Erythroblast (primary cell): ENCODE data around the gene RBFOX1.
"Not testable (repeated sequence)": the region's sequence is repeated elsewhere in the genome, so short reads cannot be mapped to it uniquely, and the experiment has no call there.

Experiments used
- DNase-seq, 2 experiments: peaks; one replicate each; lab custom pipeline; 2025; lab: John Stamatoyannopoulos, UW
- GATA1 ChIP-seq: IDR thresholded peaks from 2 replicates; pipeline ENCODE4 v1.6.1; 2011; ENCODE audit warnings: low read depth, mild to moderate bottlenecking, control low read depth, low read length, moderate library complexity
- POLR2A ChIP-seq: IDR thresholded peaks from 2 replicates; pipeline ENCODE4 v1.6.1; 2011; ENCODE audit warnings: mild to moderate bottlenecking, low read length

RBFOX1 gene

DNA sequence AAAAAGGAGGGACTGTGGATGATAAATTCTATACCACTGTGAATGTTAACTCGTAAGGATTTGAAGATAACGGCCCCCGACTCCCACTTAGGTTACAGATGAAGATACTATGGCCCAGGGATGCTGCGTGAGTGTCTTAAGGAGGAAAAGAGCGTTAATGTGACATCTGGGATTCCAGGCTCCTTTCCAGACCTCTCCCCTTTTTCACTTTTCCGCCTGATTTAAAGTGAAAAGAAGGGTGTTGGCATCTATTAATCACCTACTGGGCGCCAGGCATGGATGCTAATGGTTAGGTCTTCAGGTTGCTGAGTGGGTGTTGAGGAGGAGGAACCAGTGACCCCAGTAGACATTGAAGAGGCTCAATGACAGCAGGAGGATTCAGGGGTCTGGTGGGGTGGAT, 117.8 kb downstream of the RBFOX1 start:
- TF ChIP-seq POLR2A (no peak), GATA1 (no peak)

DNA sequence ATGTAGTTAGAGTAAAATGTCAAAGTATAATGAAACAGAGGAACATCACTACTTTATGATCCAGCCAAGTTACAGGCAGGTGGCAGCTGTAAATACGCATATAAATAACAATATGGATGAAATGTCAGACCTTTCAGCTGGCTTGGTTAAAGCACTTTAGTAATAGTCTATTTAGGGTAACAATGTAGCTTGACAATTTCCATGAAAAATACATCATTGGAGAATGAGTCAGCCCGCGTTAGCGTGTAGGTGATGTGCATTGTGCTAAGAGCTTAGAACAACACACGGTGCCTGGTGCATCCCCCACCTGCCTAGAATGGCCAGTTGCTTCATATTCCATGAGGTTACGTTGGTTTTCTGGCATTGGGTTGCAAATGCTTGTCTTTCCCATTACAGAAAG, 119.4 kb downstream of the RBFOX1 start:
- TF ChIP-seq POLR2A: no peak
- TF ChIP-seq GATA1: no peak
- no peak for DNase-seq

More for the DNA sequence above, 117.8 kb downstream of the RBFOX1 start:
- DNase-seq: no peak

DNA sequence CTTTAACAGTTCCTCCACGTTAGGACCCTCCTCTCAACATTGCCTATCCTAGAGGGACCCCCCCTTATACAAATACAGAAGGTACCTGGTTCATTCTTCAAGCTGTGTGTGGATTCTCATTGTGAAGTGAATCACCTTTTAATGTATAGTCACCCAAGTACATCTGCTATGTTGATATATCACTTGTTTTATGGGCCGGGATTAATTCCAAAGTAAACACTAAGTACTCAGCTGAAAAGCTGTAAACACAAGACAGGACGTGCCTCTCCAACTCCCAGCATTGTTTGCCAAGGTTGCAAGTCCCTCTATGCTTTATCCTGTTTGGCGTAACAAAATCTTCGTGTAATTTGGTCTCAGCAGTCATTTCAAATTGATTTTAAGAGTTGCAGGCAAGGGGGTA, 123.6 kb downstream of the RBFOX1 start:
- TF ChIP-seq POLR2A (no peak), GATA1 (no peak)
- DNase-seq: no peak

DNA sequence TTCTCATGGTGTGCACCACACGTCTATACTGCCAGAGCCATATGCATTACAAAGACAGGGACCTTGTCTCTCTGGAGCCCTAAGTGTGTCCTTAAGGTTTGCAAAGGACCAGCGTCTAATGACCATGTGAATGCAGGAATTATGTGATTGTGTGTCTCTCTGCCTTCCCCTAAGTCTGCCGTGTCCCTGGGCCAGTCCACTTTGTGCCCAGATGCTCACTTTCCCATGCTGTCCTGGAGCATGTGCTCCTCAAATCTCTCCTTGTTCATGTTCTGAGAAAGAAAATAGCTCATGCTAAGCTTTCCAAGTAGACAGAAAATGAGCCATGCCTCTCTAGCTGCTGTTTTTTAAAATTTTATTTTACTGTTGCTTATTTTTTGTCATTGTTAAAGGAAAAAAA, 125.5 kb downstream of the RBFOX1 start:
- TF ChIP-seq POLR2A: no peak
- no peak for TF ChIP-seq GATA1
- DNase-seq: no peak

DNA sequence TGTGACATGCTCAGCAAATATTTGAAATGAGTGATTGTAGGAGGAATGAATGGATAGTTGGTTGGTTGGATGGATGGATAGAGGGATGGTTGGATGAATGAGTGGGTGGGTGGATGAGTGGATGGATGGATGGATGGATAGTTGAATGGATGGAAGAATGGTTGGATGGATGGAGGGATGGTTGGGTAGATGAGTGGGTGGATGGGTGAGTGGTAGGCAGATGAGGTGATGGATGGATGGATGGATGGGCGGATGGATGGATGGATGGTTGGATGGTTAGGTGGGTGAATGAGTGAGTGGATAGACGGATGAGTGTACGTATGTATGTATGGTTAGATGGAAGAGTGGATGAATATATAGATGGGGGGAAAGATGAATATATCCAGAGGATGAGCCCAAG, 137.7 kb downstream of the RBFOX1 start:
- TF ChIP-seq POLR2A: no peak
- TF ChIP-seq GATA1: no peak
- no peak for DNase-seq

DNA sequence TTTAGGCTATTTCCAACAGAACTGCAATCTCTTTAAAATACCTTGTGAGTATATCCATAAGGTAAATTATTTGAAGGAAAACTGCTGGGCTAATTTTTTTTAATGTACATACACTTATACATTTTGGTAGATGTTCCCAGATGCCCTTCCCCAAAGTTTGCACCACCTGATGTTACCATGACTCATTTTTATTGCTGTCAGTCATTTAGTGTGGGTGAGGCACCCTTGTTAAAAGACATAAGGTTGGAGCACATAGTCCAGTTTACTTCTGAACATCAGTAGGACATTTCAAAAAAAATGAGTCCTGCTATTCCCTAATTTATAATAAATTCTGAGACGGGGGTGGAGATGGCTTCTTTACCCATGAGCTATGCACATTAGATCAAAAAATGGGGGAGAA, 138.6 kb downstream of the RBFOX1 start:
- no peak for DNase-seq
- no peak for TF ChIP-seq GATA1
- TF ChIP-seq POLR2A: no peak

DNA sequence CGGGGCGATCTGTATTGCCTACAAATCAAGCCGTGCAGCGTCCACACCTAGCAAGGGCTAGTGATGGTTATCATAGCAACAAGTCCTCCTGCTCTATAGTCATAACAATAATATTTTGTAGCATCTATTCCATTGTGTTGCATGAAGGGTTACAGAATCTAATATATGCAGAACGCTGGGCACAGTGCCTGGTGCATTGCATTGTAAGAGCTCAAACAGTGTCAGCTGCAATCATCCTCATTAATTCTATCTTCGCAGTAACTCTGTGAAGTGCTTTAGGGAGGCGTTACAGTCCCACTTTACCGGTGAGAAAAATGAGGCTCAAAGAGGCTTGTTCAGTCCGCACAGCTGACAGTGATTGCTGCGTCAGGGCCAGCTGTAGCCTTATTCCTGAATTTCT, 149.4 kb downstream of the RBFOX1 start:
- TF ChIP-seq GATA1: no peak
- TF ChIP-seq POLR2A: no peak
- no peak for DNase-seq

DNA sequence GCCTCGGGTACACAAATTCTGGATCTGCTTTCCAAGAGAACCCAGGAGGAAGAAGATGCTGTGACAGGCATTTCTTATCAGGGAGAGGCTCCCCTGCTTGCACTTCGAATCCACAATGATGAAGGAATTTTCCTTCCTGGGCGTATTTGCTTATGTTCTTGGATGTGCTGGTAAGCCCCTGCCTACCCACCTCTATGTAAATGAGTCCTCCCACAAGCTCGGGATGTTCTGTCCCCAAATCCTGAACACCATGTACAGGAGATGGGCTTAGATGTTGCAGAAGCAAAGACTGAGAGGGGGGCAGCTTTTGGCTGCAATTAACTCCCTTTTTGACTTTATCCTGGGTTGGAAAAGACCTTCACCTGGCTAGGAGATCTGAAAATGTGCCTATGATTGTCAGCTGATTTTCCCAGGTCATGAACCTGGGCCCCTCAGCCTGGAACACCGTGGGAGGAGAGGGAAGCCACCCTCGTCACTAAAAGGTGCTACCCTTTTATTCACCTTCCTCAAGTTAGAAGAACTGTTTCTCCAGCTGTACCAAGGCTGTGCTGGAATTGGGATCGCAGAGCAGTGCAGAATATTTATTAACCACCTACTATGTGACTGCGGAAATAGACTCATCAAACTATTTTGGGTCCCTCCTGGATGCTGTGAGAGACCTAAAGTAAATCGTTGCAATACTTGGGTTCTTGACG, 150.1 kb downstream of the RBFOX1 start:
- TF ChIP-seq GATA1 (no peak), POLR2A (no peak)
- DNase-seq: no peak

DNA sequence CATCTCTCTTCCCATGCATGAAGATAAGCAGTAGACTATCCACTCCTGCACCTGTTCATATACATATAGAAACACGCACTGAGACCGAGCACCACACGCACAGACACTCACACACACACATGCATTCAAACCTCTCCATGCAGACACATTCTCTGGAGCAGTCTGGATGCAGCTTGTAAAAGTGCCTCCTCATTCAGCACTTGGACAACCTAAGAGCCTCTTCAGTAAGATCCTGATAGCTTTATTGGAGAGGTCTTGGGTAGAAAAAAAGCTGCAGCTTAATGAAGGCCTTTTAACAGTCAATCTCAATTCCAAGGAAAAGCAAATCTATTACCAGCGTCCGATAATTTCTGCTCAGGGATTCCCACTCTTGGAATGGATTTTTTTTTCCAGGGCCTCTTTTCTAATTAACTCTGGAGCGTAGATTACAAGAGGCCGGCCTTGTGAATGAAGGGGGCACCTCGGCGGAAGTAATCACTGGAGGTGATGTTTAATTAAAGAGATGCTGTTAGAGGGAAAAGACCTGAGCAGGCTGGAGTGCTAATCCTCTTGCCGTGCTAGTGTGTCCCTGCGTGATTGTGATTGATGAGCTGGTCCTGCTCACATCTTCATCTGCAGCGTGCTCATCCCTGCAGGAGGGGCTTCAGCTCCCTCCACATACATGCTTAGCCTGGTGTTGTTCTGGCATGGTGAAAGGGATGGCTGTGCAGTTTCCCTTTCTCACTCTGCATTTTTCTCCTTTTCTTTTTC, 155.1 kb downstream of the RBFOX1 start:
- TF ChIP-seq GATA1 (no peak), POLR2A (no peak)

DNA sequence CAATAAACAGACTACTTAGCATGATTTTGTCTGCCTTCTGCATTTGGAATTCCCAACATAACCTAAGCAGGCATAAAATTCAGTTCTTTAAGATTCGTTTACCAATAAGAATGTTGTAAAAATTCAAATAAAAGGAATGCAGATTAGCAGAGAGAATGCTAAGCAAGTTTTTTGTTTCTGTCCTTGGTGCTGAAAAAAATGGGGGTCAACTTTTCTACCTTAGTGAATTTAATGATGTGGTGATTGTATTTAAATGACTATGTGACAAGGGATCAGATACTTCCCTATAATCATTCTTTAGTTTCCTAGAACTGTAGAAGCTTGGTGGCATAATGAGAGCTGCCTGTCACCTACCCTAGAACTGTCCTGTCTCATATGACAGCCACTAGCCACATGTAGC, 159.5 kb downstream of the RBFOX1 start:
- DNase-seq: no peak
- no peak for TF ChIP-seq GATA1
- TF ChIP-seq POLR2A: no peak

More for the DNA sequence above, 155.1 kb downstream of the RBFOX1 start:
- DNase-seq: no peak

DNA sequence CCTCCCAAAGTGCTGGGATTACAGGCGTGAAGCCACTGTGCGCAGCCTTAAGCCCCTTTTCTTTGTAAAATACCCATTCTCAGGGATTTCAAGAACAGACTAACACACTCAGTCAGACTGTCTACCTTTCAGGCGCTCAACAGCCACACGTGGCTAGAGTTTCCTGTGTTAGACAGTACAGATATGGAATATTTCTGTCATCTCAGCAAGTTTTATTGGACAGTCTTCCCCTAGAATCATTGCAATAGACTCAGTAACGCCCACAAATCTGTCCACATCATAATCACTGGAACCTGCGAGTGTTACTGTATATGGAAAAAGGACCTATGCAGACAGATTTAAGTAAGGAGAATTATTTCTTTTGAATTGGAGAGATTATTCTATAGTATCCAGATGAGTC, 160.5 kb downstream of the RBFOX1 start:
- no peak for TF ChIP-seq GATA1
- no peak for TF ChIP-seq POLR2A
- no peak for DNase-seq

DNA sequence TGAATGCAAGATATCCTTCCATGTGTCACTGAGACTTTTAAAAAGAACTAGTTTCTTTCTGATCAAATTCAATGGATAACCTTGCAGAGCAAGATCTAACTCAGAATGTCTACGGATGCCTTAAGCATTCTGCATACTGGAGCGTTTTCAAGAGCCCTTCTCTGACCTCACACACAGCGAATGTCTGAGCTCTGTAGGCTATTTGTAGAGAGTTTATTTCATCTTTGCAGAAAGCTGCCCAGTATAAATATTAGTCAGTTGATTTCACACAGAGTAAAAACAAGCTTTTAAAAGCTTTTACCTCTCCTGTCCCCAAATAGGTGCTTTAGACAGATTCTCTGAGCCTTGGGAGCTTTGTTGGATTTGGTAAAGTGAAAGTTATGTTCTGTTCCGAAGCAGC, 165.0 kb downstream of the RBFOX1 start:
- TF ChIP-seq POLR2A (no peak), GATA1 (no peak)

DNA sequence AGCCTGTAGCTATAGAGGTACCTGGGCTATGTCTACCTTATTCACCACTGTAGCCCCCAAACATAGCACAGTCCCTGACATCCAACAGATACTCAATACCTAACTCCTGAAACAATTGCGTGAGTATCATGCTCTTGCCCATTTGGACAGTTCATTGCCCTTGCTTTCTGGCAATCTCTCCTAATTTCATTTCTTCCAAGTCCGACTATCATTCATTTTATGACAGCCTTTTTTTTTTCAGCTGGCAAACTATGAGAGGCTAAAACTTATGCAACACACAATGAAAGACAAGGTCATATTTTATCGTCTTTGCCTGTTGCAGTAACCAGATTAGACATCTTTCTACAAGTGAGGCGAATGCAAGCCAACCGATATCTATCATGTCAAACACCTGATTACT, 169.2 kb downstream of the RBFOX1 start:
- no peak for TF ChIP-seq GATA1
- TF ChIP-seq POLR2A: no peak
- no peak for DNase-seq

More for the DNA sequence above, 165.0 kb downstream of the RBFOX1 start:
- no peak for DNase-seq

DNA sequence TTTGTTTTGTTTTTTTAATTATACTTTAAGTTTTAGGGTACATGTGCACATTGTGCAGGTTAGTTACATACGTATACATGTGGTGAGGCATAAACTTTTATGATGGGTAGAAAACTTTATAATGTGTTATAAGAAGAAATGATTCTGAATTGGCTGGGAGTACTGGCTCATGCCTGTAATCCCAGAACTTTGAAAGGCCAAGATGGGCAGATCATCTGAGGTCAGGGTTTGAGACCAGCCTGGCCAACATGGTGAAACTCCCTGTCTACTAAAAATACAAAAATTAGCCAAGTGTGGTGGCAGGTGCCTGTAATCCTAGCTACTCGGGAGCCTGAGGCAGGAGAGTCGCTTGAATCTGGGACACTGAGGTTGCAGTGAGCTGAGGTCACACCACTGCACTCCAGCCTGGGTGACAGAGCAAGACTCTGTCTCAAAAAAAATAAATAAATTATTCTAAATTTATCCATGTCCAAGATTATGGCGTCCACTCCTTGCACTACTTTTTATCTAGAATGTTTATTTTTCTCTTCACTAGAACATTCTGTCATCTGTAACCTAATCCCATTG, 170.0 kb downstream of the RBFOX1 start:
- not testable (repeated sequence) for DNase-seq

DNA sequence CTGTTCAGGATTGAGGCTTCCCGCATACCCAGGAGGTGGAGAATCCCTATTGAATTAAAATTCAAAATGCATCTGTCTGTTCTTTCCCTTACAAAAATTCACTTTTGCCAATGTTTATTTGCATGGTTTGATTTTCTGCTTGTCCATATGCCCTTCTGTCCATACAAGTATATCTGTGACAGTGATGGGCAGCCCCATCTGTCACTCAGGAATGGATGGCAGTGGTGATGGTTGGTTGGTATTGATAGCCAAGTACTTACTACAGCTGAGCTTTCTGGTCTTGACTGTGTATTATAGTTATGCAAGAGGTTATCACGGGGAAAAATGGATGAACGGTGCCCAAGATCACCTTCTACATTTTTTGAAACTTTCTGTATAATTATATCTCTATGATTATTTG, 171.0 kb downstream of the RBFOX1 start:
- DNase-seq: no peak
- TF ChIP-seq POLR2A (no peak), GATA1 (no peak)

DNA sequence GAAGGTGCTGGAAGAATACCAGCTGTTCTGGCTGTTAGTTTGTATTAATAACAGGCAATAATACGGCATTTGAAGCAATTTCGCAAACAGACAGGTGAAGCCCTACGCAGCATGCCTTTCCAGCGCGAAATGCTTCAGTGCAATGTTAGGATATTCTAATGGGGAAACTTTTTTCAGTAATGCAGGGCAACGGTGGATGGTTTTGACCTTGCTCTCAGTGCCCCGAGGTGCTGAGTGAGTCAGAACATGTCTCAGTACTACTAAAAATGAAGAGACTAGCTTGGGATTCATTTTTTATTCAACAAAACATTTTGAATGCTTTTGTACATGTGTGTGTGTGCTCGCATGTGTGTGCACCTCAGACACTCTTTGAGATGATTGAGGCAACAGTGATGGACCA, 172.2 kb downstream of the RBFOX1 start:
- DNase-seq: no peak

More for the DNA sequence above, 172.2 kb downstream of the RBFOX1 start:
- no peak for TF ChIP-seq POLR2A
- TF ChIP-seq GATA1: no peak
